Measurements from ENCODE around the gene RAPGEF5.

The RAPGEF5 gene

DNA sequence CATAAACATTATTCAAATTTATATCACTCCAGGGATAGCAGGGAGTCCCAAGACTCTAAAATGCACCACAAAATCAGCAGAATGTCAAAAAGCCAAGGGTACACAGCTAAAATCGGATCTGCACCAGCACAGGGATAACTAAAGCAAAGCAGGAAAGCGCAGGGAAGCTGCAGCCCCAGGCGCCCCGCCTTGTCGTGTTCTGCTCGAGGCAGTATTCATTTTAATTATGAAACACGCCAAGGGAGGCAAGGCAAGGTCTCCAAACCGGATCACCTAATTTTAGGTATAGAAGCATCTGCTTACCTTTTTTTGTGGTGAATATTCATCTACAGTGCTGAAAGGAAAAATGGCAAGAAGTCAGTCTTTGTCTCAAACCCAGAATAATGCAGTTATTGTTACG is 199.4 kb downstream of the RAPGEF5 start:
- no peak overlapping the region for H3K27ac ChIP-seq
- no peaks in the 10 kb centered on the region for H4K20me1 ChIP-seq
- H3K9me3 ChIP-seq, result no peaks in the 10 kb centered on the region
- peaks cover 58% of the 10 kb centered on the region for H3K36me3 ChIP-seq
- no peak overlapping the region for H3K4me2 ChIP-seq
- no peak for TF ChIP-seq Cebpa-rat (IDR thresholded peaks at IDR 0.05)
- no peak overlapping the region for H3K9ac ChIP-seq
- no peaks in the 10 kb centered on the region for H3K27me3 ChIP-seq
- peaks cover 20% of the 10 kb centered on the region for H3K4me1 ChIP-seq
- no peak overlapping the region for H3K4me3 ChIP-seq

DNA sequence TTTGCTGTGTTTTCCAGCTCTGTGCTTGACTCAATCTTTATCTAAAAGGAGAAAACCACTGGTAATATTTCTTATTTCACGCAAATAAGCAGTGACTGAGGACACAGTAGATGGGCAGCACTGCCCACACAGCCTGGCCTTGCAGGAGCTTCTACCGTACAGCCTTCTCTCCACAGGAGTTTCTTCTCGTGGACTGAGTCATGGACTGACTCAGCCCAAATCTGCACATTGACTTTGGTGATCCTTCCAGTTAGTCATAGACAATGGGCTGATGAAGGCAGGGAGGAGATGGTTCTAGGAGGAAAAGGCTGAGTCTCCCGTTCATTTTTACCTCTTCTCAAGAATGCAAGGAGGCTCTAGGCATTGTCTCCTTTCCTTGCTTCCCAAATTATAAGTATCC is 200.7 kb downstream of the RAPGEF5 start:
- TF ChIP-seq Cebpa-rat (IDR thresholded peaks at IDR 0.05), result no peak
- H3K27ac ChIP-seq, result no peak overlapping the region
- H3K4me1 ChIP-seq, result peaks cover 20% of the 10 kb centered on the region
- no peak overlapping the region for H3K4me3 ChIP-seq
- H3K27me3 ChIP-seq, result no peaks in the 10 kb centered on the region
- H3K36me3 ChIP-seq, result peaks cover 58% of the 10 kb centered on the region
- H3K9me3 ChIP-seq, result no peaks in the 10 kb centered on the region
- no peak overlapping the region for H3K4me2 ChIP-seq
- no peak overlapping the region for H3K9ac ChIP-seq
- H4K20me1 ChIP-seq, result no peaks in the 10 kb centered on the region

DNA sequence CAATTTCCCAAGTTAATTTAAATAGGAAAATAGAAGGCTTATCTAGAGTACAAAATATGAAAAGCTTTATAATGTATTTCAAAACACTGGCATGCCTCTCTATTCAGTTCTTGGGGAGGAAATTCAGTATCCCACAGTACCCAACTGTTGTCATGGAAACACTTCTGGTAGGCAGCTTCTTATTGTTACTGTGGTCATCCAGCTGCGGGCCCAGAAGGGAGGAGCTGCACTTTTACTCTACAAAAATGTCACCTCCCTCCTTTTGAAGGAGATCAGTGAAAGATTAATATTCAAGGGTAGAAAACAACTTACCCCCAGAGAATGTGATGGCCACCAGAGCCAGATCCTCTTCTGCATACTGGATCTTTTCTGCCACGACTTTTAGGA is 202.8 kb downstream of the RAPGEF5 start:
- H4K20me1 ChIP-seq, result no peaks in the 10 kb centered on the region
- H3K4me2 ChIP-seq, result peak overlapping the region; percentile 47
- no peak overlapping the region for H3K27ac ChIP-seq
- TF ChIP-seq Cebpa-rat (IDR thresholded peaks at IDR 0.05), result no peak
- no peak overlapping the region for H3K9ac ChIP-seq
- H3K36me3 ChIP-seq, result peaks cover 56% of the 10 kb centered on the region
- no peak overlapping the region for H3K4me3 ChIP-seq
- H3K4me1 ChIP-seq, result peaks cover 20% of the 10 kb centered on the region
- H3K9me3 ChIP-seq, result no peaks in the 10 kb centered on the region
- no peaks in the 10 kb centered on the region for H3K27me3 ChIP-seq

DNA sequence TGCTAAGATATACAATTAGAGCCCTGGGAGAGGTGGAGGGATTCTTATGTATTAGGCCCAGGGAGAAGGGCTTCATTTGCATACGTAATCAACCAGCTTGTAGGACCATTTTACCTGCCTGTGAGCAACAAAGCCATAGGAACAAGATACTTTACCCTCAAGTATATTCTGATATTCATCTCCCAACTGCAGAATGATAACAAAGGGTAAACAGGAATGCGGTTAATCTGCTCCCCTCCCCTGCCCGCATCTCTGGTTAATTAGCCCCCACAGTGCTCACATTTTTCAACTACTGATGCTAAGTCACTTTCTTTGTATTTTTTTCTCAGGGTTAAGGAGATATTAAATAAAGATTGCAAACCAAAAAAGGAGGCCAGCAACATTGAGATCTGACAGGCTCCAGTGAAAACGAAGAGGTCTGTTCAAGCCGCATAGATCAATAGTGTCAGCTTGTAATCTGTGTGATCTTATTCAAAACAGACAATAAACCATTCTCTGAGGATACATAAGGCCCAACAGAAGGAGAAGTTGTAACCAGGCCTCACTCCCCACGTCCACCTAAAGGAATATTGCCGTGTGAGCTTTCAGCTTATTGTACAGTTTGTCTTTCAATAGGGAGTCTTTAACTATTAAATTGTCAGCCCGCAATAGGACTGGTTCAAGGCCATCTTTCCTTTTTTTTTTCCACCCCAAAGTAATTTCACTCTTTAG is 203.4 kb downstream of the RAPGEF5 start:
- Histone ChIP-seq H3K4me2 (peak overlapping the region; percentile 47), H3K9me3 (no peaks in the 10 kb centered on the region), H3K9ac (no peak overlapping the region), H3K27ac (no peak overlapping the region), H3K4me1 (peaks cover 20% of the 10 kb centered on the region), H4K20me1 (no peaks in the 10 kb centered on the region), H3K4me3 (no peak overlapping the region), H3K36me3 (peaks cover 60% of the 10 kb centered on the region), H3K27me3 (no peaks in the 10 kb centered on the region)
- TF ChIP-seq Cebpa-rat (IDR thresholded peaks at IDR 0.05), result no peak

DNA sequence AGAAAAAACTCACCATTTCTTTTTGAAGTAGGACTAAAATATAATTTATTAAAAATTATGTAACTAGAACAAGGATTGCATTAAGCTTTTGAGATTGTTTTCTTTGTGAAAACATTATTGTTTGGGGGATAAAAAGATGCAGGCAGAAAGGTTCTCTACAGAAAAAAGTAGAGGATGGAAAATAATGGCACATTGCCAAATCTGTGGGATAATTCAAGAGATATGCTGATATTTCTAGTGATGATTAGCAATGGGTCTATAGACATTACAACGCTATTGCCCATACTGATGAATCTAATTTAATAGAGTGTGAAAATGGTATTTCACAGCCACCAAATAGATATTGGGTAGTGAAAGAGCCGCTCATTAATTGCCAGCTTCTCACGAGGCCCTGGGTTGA is 204.3 kb downstream of the RAPGEF5 start:
- Histone ChIP-seq H3K27ac (no peak overlapping the region), H3K9me3 (no peaks in the 10 kb centered on the region), H3K36me3 (peaks cover 59% of the 10 kb centered on the region), H3K9ac (no peak overlapping the region), H4K20me1 (no peaks in the 10 kb centered on the region), H3K4me2 (no peak overlapping the region), H3K4me1 (peaks cover 20% of the 10 kb centered on the region), H3K27me3 (no peaks in the 10 kb centered on the region), H3K4me3 (no peak overlapping the region)
- TF ChIP-seq Cebpa-rat (IDR thresholded peaks at IDR 0.05), result no peak

DNA sequence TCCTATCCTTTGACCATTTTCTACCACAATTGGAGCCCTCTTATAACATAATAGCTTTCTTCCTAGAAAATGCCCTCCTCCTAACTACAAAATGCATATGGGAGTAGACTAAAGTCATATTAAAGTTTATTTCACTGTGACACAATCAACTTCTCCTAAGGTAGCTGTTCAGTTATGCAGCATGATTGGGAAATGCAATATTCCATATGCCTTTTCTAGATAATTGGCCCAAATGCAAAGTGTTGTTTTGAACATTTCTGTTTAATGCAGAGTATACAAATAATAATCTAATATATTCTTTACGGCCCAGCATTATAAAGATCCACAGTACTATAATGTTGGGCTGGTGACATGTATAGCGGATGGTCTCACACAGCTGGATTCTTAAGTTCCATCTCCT is 205.1 kb downstream of the RAPGEF5 start:
- peaks cover 20% of the 10 kb centered on the region for H3K4me1 ChIP-seq

DNA sequence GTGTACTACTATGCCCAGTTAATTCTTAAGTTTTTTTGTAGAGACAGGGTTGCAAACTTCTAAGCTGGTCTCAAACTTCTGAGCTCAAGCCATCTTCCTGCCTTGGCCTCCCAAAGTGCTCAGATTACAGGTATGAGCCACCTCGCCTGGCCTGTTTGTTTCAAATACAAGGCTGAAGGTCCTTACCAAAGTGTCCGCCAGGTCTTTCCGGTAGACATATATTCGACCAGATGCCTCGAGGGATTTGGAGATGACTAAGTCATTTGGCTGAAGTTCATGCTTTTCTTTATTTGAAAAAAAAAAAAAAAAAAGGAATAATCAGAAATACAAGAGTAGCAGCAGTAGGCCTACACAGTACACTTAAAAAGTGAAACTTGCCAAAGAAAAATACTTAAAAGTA is 206.7 kb downstream of the RAPGEF5 start:
- H3K36me3 ChIP-seq, result peaks cover 51% of the 10 kb centered on the region
- H4K20me1 ChIP-seq, result no peaks in the 10 kb centered on the region
- H3K4me2 ChIP-seq, result no peak overlapping the region
- H3K27ac ChIP-seq, result no peak overlapping the region
- no peak overlapping the region for H3K4me3 ChIP-seq
- no peaks in the 10 kb centered on the region for H3K9me3 ChIP-seq
- peaks cover 20% of the 10 kb centered on the region for H3K4me1 ChIP-seq
- no peaks in the 10 kb centered on the region for H3K27me3 ChIP-seq
- TF ChIP-seq Cebpa-rat (IDR thresholded peaks at IDR 0.05), result no peak
- no peak overlapping the region for H3K9ac ChIP-seq

More for the DNA sequence above, 205.1 kb downstream of the RAPGEF5 start:
- H3K36me3 ChIP-seq, result peaks cover 55% of the 10 kb centered on the region
- no peaks in the 10 kb centered on the region for H3K27me3 ChIP-seq
- no peak overlapping the region for H3K4me3 ChIP-seq
- H3K9me3 ChIP-seq, result no peaks in the 10 kb centered on the region
- H3K4me2 ChIP-seq, result no peak overlapping the region
- H4K20me1 ChIP-seq, result no peaks in the 10 kb centered on the region
- TF ChIP-seq Cebpa-rat (IDR thresholded peaks at IDR 0.05), result no peak
- no peak overlapping the region for H3K27ac ChIP-seq
- H3K9ac ChIP-seq, result no peak overlapping the region

DNA sequence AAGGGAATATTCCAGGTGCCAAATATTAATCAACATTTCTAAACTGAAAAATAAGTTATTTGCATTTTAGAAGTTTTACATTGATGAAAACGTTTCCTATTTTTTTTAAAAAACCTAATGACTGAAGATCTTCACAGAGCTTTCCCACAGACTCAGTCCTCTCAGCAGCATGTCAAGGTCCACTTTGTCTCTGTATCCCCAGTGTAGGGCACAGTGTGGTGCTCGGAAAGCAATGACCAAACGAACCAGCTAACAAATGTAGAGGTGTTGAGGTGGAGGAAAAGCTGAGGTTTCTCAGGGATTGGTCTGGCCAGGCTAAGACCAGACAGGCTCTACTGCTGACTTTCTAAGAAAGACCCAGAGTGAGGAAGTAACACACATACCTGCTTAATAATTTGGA is 209.1 kb downstream of the RAPGEF5 start:
- peaks cover 67% of the 10 kb centered on the region for H3K36me3 ChIP-seq
- no peaks in the 10 kb centered on the region for H3K9me3 ChIP-seq
- no peak overlapping the region for H3K4me2 ChIP-seq
- no peak overlapping the region for H3K4me3 ChIP-seq
- H3K4me1 ChIP-seq, result no peaks in the 10 kb centered on the region
- H3K27ac ChIP-seq, result no peak overlapping the region
- no peaks in the 10 kb centered on the region for H4K20me1 ChIP-seq
- H3K27me3 ChIP-seq, result no peaks in the 10 kb centered on the region
- no peak overlapping the region for H3K9ac ChIP-seq
- TF ChIP-seq Cebpa-rat (IDR thresholded peaks at IDR 0.05), result no peak

DNA sequence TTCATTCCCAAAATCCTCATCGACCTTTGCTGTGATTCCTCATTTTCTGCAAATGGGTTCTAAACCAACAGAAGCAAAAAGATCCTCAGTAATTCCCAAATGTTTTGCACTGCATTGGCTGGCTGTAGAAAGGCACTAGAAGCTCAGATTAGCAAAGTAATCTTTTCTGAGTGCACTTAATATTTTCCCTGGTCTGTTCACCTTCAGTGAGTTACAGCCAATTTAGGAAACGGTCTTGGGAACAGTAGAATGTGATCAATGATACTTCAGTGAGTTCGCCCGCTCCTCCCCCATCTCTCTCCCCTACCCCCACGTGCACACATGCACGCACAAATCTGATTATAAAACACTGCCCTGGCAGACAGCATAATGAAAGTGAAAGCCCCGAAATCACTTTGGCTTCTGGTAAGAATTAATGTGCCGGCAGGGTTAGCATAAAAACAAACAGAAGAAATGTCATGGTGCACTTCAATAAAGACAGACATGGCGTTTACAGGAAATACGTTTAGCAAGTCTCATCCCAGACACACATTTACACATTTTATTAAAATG is 209.9 kb downstream of the RAPGEF5 start:
- TF ChIP-seq Cebpa-rat (IDR thresholded peaks at IDR 0.05), result no peak
- H3K27ac ChIP-seq, result no peak overlapping the region
- H3K9ac ChIP-seq, result no peak overlapping the region
- no peaks in the 10 kb centered on the region for H3K9me3 ChIP-seq
- peaks cover 72% of the 10 kb centered on the region for H3K36me3 ChIP-seq
- no peak overlapping the region for H3K4me3 ChIP-seq
- no peaks in the 10 kb centered on the region for H3K27me3 ChIP-seq
- no peaks in the 10 kb centered on the region for H4K20me1 ChIP-seq
- H3K4me2 ChIP-seq, result no peak overlapping the region
- H3K4me1 ChIP-seq, result no peaks in the 10 kb centered on the region

DNA sequence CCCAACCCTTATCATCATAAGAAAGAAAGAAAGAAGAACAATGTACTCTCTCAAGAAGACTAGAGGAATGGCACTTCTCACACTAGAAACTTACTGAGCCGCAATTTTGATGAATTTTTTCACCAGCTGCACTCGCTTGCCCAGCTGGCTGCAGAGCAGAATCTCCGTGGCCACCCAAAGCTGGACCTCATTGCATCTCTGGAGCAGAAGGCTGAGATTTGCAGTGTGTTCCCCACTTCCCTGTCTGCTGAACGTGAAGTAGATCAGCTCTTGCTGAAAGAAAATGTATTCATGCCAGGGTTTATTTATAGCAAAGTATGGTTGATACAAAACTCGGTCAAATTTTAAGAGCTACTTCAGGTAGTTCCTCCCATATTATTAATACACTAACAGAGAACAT is 212.0 kb downstream of the RAPGEF5 start:
- no peak overlapping the region for H3K4me3 ChIP-seq
- no peaks in the 10 kb centered on the region for H3K9me3 ChIP-seq
- no peaks in the 10 kb centered on the region for H4K20me1 ChIP-seq
- H3K4me2 ChIP-seq, result no peak overlapping the region
- no peak overlapping the region for H3K9ac ChIP-seq
- no peak overlapping the region for H3K27ac ChIP-seq
- H3K27me3 ChIP-seq, result no peaks in the 10 kb centered on the region
- TF ChIP-seq Cebpa-rat (IDR thresholded peaks at IDR 0.05), result no peak
- no peaks in the 10 kb centered on the region for H3K4me1 ChIP-seq
- H3K36me3 ChIP-seq, result peaks cover 83% of the 10 kb centered on the region

Data from BLaER1 (cell line).